ENCODE results near the gene SSC5D.

Gene SSC5D

DNA sequence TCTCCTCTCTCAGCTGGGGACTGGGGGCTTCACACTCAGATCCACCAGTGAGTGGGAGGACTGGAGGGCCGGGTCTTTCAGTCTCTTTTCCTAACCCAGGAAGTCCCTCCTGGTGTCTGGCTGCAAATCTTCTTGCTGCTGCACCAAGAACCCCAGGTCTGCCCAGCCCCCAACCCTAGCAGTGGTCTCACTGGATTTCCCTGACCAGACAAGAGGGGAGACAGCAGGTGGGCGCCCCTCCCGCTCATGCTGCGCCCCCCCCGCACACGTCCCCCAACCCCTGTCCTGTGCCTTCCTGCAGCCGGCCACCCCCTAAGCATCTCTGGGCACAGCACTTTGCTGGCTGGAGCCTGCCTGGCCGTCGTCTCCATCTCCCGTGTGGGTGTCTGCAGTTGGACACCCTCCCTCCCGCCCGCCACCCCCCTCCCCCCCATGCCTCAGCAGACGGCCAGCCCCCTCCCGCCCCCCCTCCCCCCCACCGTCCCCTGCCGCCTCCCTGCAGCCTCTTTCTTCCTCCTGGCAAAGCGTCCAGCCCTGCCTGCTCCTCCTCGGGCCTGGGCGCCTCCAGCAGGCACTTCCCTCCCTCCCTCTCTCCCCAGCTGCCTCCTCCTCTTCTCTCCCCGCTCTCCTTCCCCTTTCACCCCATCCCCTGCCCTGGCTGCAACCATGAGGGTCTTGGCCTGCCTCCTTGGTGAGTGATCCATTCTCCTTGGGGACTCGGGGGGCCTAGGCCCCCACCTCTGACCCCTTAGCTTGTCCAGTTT, at the start of gene SSC5D:
Gene SSC5D, plus strand, starts transcription at position 513 of the 764 bp plus-strand sequence. Its CDS starts 154 bp downstream, at position 667.
- H2AFZ ChIP-seq (ENCODE audit: low read length, unreplicated experiment), result no peak within 1 kb of the TSS

GRCh38 chr19:55439052-55439451, 49.2 kb upstream of the SSC5D start:
- peaks cover 40% of the 10 kb centered on the region for H3K27me3 ChIP-seq (ENCODE audit: insufficient read depth, low read length)
- no peaks in the 10 kb centered on the region for H3K4me1 ChIP-seq (ENCODE audit: control insufficient read depth, insufficient read depth, low read length, unreplicated experiment)
- no peak overlapping the region for H3K27ac ChIP-seq (ENCODE audit: low read depth, low read length)
- no peak overlapping the region for H2AFZ ChIP-seq (ENCODE audit: low read length, unreplicated experiment)
- no peaks in the 10 kb centered on the region for H3K79me2 ChIP-seq (ENCODE audit: control insufficient read depth, insufficient read depth, low read length, unreplicated experiment)
- H3K4me3 ChIP-seq (ENCODE audit: low read depth, low read length), result no peak overlapping the region
- no peaks in the 10 kb centered on the region for H3K36me3 ChIP-seq (ENCODE audit: insufficient read depth, low read length)

More for the DNA sequence above, at the start of gene SSC5D:
- Histone ChIP-seq H3K27me3 (ENCODE audit: insufficient read depth, low read length) (no peaks in the 10 kb centered on the region), H3K79me2 (ENCODE audit: control insufficient read depth, insufficient read depth, low read length, unreplicated experiment) (peaks cover 5% of the 10 kb centered on the region), H3K36me3 (ENCODE audit: insufficient read depth, low read length) (no peaks in the 10 kb centered on the region), H3K27ac (ENCODE audit: low read depth, low read length) (peak within 1 kb of the TSS; percentile 87), H3K4me3 (ENCODE audit: low read depth, low read length) (peak within 1 kb of the TSS; percentile 83), H3K4me1 (ENCODE audit: control insufficient read depth, insufficient read depth, low read length, unreplicated experiment) (peaks cover 31% of the 10 kb centered on the region)

DNA sequence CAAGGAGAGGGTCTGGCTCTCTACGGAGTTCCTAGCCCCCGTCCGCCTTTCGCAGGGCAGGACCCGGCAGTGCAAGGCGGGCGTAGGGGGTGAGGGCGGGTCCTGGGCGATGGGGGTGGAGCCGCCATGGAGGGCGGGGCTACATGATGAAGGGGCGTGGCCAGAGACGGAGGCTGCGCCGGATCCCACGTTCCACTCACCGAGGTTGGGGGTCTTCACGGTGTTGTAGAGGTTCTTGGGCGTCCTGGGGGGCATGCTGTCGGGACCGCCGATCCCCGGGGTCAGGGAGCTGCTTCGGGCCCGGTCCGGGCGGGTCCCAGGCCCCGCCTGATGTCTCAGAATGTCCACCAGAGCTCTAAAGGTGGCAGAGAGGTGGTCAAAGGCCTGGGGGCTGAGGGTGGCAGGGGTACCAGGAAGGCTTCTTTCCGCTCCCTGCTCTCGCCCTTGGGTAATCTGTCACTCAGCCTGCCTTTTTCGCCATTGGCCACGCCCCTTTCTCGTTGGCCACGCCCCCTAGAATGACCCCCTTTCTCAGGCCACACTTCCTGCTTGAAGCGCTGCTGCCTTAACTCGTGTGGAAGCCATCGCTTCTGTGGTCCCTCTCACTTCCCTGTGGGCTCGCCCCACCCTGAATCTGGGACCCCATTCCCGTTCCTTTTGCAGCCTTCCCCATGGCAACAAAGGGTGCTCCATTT, 47.7 kb upstream of the SSC5D start:
- H3K4me3 ChIP-seq (ENCODE audit: low read depth, low read length), result no peak overlapping the region
- H2AFZ ChIP-seq (ENCODE audit: low read length, unreplicated experiment), result no peak overlapping the region
- peaks cover 53% of the 10 kb centered on the region for H3K27me3 ChIP-seq (ENCODE audit: insufficient read depth, low read length)
- no peaks in the 10 kb centered on the region for H3K4me1 ChIP-seq (ENCODE audit: control insufficient read depth, insufficient read depth, low read length, unreplicated experiment)
- no peaks in the 10 kb centered on the region for H3K79me2 ChIP-seq (ENCODE audit: control insufficient read depth, insufficient read depth, low read length, unreplicated experiment)
- no peaks in the 10 kb centered on the region for H3K36me3 ChIP-seq (ENCODE audit: insufficient read depth, low read length)
- no peak overlapping the region for H3K27ac ChIP-seq (ENCODE audit: low read depth, low read length)

GRCh38 chr19:55441319-55441691, 46.9 kb upstream of the SSC5D start:
- H3K79me2 ChIP-seq (ENCODE audit: control insufficient read depth, insufficient read depth, low read length, unreplicated experiment), result no peaks in the 10 kb centered on the region
- no peak overlapping the region for H3K27ac ChIP-seq (ENCODE audit: low read depth, low read length)
- H3K36me3 ChIP-seq (ENCODE audit: insufficient read depth, low read length), result no peaks in the 10 kb centered on the region
- no peak overlapping the region for H2AFZ ChIP-seq (ENCODE audit: low read length, unreplicated experiment)
- no peaks in the 10 kb centered on the region for H3K4me1 ChIP-seq (ENCODE audit: control insufficient read depth, insufficient read depth, low read length, unreplicated experiment)
- H3K27me3 ChIP-seq (ENCODE audit: insufficient read depth, low read length), result peaks cover 53% of the 10 kb centered on the region
- H3K4me3 ChIP-seq (ENCODE audit: low read depth, low read length), result no peak overlapping the region

GRCh38 chr19:55441692-55442321, 46.4 kb upstream of the SSC5D start:
- Histone ChIP-seq H3K27ac (ENCODE audit: low read depth, low read length) (no peak overlapping the region), H3K79me2 (ENCODE audit: control insufficient read depth, insufficient read depth, low read length, unreplicated experiment) (no peaks in the 10 kb centered on the region), H3K36me3 (ENCODE audit: insufficient read depth, low read length) (no peaks in the 10 kb centered on the region), H3K27me3 (ENCODE audit: insufficient read depth, low read length) (peaks cover 53% of the 10 kb centered on the region), H3K4me3 (ENCODE audit: low read depth, low read length) (no peak overlapping the region), H3K4me1 (ENCODE audit: control insufficient read depth, insufficient read depth, low read length, unreplicated experiment) (no peaks in the 10 kb centered on the region), H2AFZ (ENCODE audit: low read length, unreplicated experiment) (no peak overlapping the region)

GRCh38 chr19:55442372-55442961, 45.8 kb upstream of the SSC5D start:
- H3K27me3 ChIP-seq (ENCODE audit: insufficient read depth, low read length), result peaks cover 57% of the 10 kb centered on the region
- no peaks in the 10 kb centered on the region for H3K36me3 ChIP-seq (ENCODE audit: insufficient read depth, low read length)
- no peaks in the 10 kb centered on the region for H3K4me1 ChIP-seq (ENCODE audit: control insufficient read depth, insufficient read depth, low read length, unreplicated experiment)
- H3K79me2 ChIP-seq (ENCODE audit: control insufficient read depth, insufficient read depth, low read length, unreplicated experiment), result no peaks in the 10 kb centered on the region
- H3K4me3 ChIP-seq (ENCODE audit: low read depth, low read length), result no peak overlapping the region
- H2AFZ ChIP-seq (ENCODE audit: low read length, unreplicated experiment), result no peak overlapping the region
- no peak overlapping the region for H3K27ac ChIP-seq (ENCODE audit: low read depth, low read length)

DNA sequence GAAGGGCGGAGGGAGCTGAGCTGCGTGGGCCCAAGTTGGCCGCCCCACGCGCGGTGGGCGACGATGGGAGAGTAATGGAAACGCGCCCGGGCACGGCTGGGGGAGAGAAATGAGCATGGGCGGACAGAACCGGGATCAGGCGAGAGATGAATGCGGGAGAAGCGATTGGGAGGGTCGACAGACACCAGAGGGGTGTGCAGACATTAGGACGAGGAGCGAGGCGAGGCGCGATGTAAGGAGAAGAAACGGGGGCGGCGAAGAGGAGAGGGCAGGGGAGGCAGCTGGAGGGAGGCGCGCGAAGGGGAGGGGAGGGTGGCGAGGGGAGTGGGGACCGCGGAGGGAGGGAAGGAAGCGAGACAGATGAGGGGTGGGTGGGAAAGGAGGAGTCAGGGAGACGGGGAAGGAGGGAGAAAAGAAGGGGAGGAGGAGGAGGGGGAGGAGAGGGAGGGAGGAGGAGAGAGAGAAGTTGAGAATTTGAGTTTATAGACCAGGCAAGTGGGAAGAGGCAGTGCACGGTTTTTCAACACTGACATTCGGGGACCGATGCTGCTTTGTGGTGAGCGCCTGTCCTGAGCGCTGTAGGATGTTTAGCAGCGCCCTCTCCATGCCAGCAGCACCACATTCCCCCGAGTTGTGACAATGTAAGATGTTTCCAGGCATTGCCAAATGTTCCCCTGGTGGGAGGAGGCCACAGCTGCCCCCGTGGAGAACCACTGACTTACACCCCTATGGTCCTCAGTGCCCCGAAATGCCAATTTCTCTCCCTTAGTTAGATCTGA, 45.0 kb upstream of the SSC5D start, which contains the start of gene SHISA7:
Gene SHISA7, minus strand, starts transcription at position 256 of the 779 bp plus-strand sequence. CDS start 437 bp downstream, outside the sequence.
- H3K4me1 ChIP-seq (ENCODE audit: control insufficient read depth, insufficient read depth, low read length, unreplicated experiment), result no peaks in the 10 kb centered on the region
- H3K27me3 ChIP-seq (ENCODE audit: insufficient read depth, low read length), result peaks cover 57% of the 10 kb centered on the region
- H2AFZ ChIP-seq (ENCODE audit: low read length, unreplicated experiment), result no peak within 1 kb of the TSS
- no peaks in the 10 kb centered on the region for H3K36me3 ChIP-seq (ENCODE audit: insufficient read depth, low read length)
- no peaks in the 10 kb centered on the region for H3K79me2 ChIP-seq (ENCODE audit: control insufficient read depth, insufficient read depth, low read length, unreplicated experiment)
- H3K4me3 ChIP-seq (ENCODE audit: low read depth, low read length), result no peak within 1 kb of the TSS
- no peak within 1 kb of the TSS for H3K27ac ChIP-seq (ENCODE audit: low read depth, low read length)

GRCh38 chr19:55443824-55444480, 44.3 kb upstream of the SSC5D start:
- Histone ChIP-seq H3K4me1 (ENCODE audit: control insufficient read depth, insufficient read depth, low read length, unreplicated experiment) (no peaks in the 10 kb centered on the region), H3K79me2 (ENCODE audit: control insufficient read depth, insufficient read depth, low read length, unreplicated experiment) (no peaks in the 10 kb centered on the region), H3K27ac (ENCODE audit: low read depth, low read length) (no peak overlapping the region), H2AFZ (ENCODE audit: low read length, unreplicated experiment) (no peak overlapping the region), H3K27me3 (ENCODE audit: insufficient read depth, low read length) (peaks cover 57% of the 10 kb centered on the region), H3K36me3 (ENCODE audit: insufficient read depth, low read length) (no peaks in the 10 kb centered on the region), H3K4me3 (ENCODE audit: low read depth, low read length) (no peak overlapping the region)

- H3K36me3 ChIP-seq (ENCODE audit: insufficient read depth, low read length), result no peaks in the 10 kb centered on the region
- no peaks in the 10 kb centered on the region for H3K79me2 ChIP-seq (ENCODE audit: control insufficient read depth, insufficient read depth, low read length, unreplicated experiment)
- no peaks in the 10 kb centered on the region for H3K4me1 ChIP-seq (ENCODE audit: control insufficient read depth, insufficient read depth, low read length, unreplicated experiment)
- no peak overlapping the region for H2AFZ ChIP-seq (ENCODE audit: low read length, unreplicated experiment)
- no peak overlapping the region for H3K27ac ChIP-seq (ENCODE audit: low read depth, low read length)
- H3K4me3 ChIP-seq (ENCODE audit: low read depth, low read length), result no peak overlapping the region
- H3K27me3 ChIP-seq (ENCODE audit: insufficient read depth, low read length), result peaks cover 57% of the 10 kb centered on the region
These were observed 43.6 kb upstream of the SSC5D start for GRCh38 chr19:55444646-55445045.

Data from ACC112 (cell line).